Measurements from ENCODE around the gene NSD1. TPM values are rescaled to one million over a fixed set of nuclear protein-coding genes. Genes with fewer than 3 reads are reported as not detected.

The NSD1 gene
- total RNA-seq, 1 experiment from 2014 or later = 58.8 TPM

DNA sequence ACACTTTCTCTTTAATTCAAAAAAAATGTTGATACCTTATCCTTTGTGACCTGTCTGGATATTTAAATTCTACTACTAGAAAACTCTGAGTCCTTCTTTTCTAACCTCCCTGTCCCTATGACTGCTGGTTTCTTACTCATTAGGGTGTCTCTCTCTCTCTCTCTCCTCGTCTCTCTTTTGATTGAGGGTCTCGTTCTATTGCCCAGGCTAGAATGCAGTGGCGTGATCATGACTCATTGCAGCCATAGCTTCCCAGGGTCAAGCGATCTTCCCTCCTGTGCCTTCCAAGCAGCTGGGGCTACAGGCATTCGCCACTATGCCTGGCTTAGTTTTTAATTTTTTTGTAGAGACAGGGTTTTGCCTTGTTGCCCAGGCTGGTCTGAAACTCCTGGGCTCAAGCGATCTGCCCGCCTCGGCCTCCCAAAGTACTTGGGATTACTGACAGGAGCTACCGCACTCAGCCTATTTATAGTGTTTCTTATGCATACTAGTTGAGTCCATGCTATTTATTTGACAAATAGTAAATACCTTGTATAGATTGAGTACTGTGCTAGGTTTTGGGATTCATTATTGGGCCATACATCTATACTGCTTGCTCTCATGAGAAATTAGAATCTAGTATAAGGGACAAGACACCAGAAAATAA lies 61.9 kb downstream of the NSD1 start:
- Histone ChIP-seq H3K9ac (ENCODE audit: low read length) (no peak overlapping the region), H3K4me3 (replicated peaks in 1 of 2; ENCODE audit: low read depth in 1 of 2, low read length in 2 of 2) (no peak overlapping the region), H3K9me3 (ENCODE audit: control insufficient read depth in 1 of 2, insufficient read depth in 1 of 2, low read depth in 1 of 2, low read length in 2 of 2) (no peaks in the 10 kb centered on the region), H3K27ac (ENCODE audit: low read depth, low read length) (no peak overlapping the region), H3K79me2 (ENCODE audit: insufficient read depth, low read length) (peaks cover 27% of the 10 kb centered on the region), H3K27me3 (ENCODE audit: insufficient read depth, low read length) (no peaks in the 10 kb centered on the region), H3K36me3 (ENCODE audit: control insufficient read depth in 1 of 2, insufficient read depth in 2 of 2, low read length in 2 of 2) (peaks cover 0 to 5% of the 10 kb centered on the region in 2 experiments; a peak in 1 of 4 replicates), H3K9me2 (ENCODE audit: insufficient read depth) (no peaks in the 10 kb centered on the region), H3K4me2 (ENCODE audit: low read length) (0 out of 2 replicates have a peak overlapping the region, but pooled peaks have one; percentile 47), H4K20me1 (ENCODE audit: insufficient read depth) (no peaks in the 10 kb centered on the region), H3K4me1 (ENCODE audit: control insufficient read depth in 1 of 2, insufficient read depth in 2 of 2, low read length in 2 of 2) (peaks cover 18 to 22% of the 10 kb centered on the region in 2 experiments), H2AFZ (ENCODE audit: low read depth, low read length, poor library complexity, severe bottlenecking) (no peak overlapping the region)
- TF ChIP-seq, protein P1, sequence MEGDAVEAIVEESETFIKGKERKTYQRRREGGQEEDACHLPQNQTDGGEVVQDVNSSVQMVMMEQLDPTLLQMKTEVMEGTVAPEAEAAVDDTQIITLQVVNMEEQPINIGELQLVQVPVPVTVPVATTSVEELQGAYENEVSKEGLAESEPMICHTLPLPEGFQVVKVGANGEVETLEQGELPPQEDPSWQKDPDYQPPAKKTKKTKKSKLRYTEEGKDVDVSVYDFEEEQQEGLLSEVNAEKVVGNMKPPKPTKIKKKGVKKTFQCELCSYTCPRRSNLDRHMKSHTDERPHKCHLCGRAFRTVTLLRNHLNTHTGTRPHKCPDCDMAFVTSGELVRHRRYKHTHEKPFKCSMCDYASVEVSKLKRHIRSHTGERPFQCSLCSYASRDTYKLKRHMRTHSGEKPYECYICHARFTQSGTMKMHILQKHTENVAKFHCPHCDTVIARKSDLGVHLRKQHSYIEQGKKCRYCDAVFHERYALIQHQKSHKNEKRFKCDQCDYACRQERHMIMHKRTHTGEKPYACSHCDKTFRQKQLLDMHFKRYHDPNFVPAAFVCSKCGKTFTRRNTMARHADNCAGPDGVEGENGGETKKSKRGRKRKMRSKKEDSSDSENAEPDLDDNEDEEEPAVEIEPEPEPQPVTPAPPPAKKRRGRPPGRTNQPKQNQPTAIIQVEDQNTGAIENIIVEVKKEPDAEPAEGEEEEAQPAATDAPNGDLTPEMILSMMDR (IDR thresholded peaks at IDR 0.05 in 2 of 3, conservative IDR thresholded peaks at IDR 0.05 in 1 of 3; ENCODE audit: borderline replicate concordance in 1 of 3, insufficient read depth in 1 of 3, low read depth in 2 of 3, low read length in 2 of 3) = no peak
- TF ChIP-seq JUND (IDR thresholded peaks at IDR 0.05) (no peak), CBX3 (IDR thresholded peaks at IDR 0.05; ENCODE audit: low read depth) (no peak), SIN3A (IDR thresholded peaks at IDR 0.05; ENCODE audit: low read depth) (no peak), RAD21 (IDR thresholded peaks at IDR 0.05; ENCODE audit: low read depth) (no peak), SP1 (IDR thresholded peaks at IDR 0.05; ENCODE audit: low read depth) (no peak), FOSL1 (IDR thresholded peaks at IDR 0.05; ENCODE audit: low read depth) (no peak), ATF3 (IDR thresholded peaks at IDR 0.05) (no peak), REST (IDR thresholded peaks at IDR 0.05; ENCODE audit: low read depth) (no peak), EZH2 (IDR thresholded peaks at IDR 0.05) (no peak)
- ChIA-PET RAD21 (ENCODE audit: low non-redundant PET in 1 of 2, low total read pairs in 2 of 2, uncharacterized antibody in 2 of 2, unreplicated experiment in 2 of 2) (no interaction called here), CTCF (no interaction called here), POLR2A (no interaction called here)
- intact Hi-C loops (cut with micrococcal nuclease) = no loop called here
- DNase-seq (ENCODE audit: low read depth, low spot score) (no peak), ATAC-seq (no peak)
- BruUV-seq (replicated peaks) = no TSS peak

All from HCT116 (cell line).